ENCODE measurements around the gene TIMMDC1.

Gene TIMMDC1

DNA sequence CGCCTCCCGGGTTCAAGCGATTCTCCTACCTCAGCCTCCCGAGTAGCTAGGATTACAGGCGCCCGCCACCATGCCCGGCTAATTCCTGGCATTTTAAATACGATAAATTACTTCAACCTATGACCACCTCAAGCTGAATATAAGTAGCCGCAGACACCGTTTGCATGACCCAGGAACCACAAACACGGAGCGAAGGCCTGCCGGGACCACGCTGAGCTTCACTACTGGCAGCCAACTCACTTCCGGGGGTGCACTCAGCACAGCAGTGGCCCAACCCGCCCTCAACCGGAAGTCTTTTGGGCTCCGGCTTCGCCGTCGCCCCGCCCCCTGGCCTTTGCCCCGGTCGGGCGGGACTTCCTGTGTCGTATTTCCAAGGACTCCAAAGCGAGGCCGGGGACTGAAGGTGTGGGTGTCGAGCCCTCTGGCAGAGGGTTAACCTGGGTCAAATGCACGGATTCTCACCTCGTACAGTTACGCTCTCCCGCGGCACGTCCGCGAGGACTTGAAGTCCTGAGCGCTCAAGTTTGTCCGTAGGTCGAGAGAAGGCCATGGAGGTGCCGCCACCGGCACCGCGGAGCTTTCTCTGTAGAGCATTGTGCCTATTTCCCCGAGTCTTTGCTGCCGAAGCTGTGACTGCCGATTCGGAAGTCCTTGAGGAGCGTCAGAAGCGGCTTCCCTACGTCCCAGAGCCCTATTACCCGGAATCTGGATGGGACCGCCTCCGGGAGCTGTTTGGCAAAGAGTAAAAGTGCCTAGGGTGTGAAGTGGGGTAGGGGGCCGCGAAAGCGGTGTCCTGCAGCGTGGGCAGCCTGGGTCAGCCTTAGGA lies at the start of gene TIMMDC1:
Gene TIMMDC1 (plus strand): TSS at position 362 of the 826 bp plus-strand sequence. CDS start 187 bp downstream, at position 549.
- DNase-seq (ENCODE audit: low read depth) = peak; percentile 81

DNA sequence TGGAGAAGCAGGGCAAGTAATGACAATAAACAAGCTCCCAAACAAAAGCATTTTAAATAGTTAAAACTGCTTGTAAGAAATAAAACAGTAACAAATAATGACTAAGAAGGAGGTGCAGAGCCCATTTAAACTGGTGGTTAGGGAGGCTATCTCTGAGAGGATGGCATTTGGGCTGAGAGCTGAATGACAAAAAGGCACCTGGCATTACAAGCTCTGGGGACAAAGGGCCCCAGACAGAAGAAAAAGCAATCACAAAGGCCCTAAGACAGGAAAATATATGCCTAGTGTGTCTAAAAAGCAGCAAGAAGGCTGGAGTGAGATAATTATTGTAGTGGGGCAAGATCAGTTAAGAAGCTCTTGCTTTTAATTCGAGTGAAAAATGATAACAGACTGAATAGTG lies 44.5 kb upstream of the TIMMDC1 start:
- DNase-seq (ENCODE audit: low read depth) = no peak

DNA sequence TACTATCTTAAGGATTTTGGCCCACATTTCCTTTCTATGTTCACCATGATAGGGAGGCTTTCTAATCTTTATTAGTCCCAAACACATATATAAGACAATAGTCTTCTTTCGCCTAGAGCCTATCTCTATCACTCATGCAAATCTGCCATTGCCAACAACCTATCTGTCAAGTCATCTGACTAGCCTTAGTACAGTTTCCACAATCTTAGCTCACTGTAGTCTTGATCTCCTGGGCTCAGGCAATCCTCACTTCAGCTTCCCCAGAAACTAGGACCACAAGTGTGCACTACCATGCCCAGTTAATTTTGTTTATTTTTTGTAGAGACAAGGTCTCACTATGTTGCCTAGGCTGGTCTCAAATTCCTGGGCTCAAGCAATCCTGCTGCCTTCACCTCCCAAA lies 41.9 kb upstream of the TIMMDC1 start:
- no peak for DNase-seq (ENCODE audit: low read depth)

DNA sequence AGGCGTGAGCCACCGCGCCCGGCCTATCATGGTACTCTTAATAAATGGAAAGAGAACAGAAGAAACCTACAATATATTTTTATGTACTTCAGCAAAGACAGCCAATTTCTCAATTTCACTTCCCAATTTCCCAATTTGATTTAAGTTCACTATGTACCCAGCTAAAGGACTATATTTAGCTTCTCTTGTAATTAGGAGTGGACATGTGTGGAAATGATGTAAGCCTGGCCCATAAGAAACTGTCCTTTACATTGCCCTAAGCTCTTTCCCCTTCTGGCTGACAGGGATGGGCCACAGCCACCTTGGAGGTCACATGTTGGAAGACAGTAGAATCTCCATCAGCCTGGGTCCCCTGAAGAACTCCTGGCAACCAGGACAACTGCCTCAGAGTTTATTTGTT lies 41.1 kb upstream of the TIMMDC1 start:
- DNase-seq (ENCODE audit: low read depth) = no peak

DNA sequence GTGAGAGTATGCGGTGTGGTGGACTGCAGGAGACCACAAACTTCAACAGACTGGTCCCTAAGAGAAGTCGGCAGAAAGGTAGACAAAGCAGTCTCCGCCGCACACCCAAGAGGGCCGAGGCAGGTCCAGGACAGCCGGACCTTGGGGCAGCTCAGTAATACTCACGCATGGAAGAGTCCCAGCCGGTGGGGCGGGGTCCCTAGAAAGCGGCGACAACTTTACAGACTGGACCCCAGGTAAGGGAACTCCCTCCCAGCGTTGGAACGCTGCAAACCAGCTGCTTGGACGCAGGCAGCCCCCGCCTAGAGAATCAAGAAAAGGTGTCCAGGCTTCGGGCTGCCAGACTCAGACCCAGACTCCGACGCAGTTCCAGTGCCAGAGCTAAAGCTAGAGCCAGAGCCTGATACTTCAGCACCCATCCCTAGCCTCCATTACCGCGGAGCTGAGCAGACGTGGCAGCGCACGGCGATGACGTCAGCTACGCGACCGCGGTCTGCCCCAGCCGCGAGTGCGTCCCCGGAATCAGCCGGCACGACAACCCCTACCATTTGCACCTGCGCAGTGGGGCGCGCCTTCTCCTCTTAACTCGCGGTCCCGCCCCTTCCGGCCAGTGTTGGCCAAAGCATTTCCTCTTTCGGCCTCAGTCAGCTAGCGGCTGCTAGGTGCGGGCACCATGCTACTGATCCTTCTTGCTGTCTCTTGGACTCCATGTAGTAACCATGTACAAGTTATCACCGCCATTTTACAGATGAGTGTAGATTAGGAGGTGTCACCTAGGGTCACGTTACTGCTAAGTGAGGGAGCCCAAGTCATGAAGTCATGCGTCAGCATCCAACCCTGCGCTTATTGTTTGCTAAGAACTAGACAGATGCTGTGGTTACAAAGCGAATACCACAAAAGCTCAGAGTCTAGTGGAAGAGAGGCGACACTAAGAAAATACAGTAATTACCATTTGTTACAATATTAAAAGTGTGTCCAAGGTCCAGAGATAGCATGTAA lies 34.9 kb upstream of the TIMMDC1 start, which contains the start of gene TMEM39A:
Gene TMEM39A (minus strand): TSS at position 445 of the 999 bp plus-strand sequence. CDS start 1,541 bp downstream, outside the sequence.
- peak; percentile 94 for DNase-seq (ENCODE audit: low read depth)

- DNase-seq (ENCODE audit: low read depth) = no peak
These were observed 30.3 kb upstream of the TIMMDC1 start for GRCh38 chr3:119468041-119468440.

DNA sequence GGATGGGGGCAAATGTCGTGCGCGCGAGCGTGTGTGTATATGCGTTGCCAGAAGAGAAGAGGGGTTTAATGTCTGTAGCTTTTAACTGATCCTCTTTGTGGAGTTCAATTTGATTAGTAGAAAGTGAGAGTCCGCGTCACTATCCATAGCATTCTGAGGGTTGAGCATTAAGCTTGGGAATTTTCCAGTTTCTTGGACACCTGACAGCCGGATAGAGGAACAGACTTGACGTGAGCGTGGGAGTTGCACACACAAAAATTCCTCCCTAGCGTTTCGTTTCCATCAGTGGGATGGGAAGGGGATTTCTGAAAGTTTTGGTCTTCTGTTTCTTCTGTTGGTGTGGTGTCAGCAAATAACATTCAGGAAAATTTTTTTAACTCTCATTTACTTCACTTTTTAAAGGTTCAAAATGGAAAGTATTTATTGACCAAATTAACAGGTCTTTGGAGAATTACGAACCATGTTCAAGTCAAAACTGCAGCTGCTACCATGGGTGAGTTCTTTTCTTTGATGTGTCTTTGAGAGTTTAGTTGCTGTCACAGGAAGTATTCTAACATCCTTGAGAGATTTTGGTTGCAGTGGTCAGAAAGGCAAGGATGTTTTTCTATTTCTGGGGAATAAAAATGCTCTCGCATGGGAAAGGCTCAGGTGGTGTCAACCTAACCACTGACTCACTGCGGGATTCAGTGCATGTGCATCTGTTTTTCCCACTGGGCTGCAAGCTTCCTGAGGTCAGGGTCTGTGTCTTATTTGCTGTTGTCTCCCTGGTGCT lies 28.7 kb upstream of the TIMMDC1 start:
- DNase-seq (ENCODE audit: low read depth) = no peak

DNA sequence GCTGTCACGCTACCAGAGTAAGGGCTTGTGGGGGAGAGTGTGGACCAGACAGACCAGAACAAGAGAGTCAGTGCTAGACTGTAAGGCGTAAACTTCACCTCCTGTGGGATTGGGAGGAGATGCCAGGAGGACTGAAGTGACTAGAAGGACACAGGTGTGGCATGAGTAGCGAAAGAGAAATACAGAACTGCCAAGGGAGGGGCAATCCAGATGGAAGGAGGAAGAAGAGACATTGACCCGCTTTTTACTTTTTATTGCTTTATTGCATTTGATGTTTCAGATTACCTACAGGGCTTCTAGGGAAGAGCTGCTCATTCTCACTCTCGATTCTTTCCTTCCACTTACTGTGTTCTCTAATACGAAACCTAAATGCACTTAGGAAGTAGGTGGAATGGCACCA lies 27.5 kb upstream of the TIMMDC1 start:
- no peak for DNase-seq (ENCODE audit: low read depth)

- no peak for DNase-seq (ENCODE audit: low read depth)
These were observed 17.3 kb upstream of the TIMMDC1 start for GRCh38 chr3:119481079-119481478.

DNA sequence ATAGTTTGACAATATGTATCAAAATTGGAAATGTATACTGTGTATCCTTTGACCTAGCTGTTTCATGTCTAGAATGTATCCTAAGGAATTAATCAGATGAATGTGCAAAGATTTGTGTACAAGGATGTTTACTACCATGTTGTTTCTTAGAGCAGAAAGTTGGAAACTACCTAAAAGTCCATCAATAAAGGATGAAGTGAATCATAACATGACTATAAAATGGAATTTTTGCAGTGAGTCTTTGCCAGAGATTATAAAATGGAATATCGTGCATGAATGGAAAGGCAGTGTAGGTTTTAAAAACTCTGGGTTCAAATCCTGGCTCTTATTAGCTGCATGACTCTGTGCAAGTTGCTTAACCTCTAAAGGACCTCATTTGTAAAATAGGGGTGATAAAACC lies 15.2 kb upstream of the TIMMDC1 start:
- DNase-seq (ENCODE audit: low read depth) = no peak

DNA sequence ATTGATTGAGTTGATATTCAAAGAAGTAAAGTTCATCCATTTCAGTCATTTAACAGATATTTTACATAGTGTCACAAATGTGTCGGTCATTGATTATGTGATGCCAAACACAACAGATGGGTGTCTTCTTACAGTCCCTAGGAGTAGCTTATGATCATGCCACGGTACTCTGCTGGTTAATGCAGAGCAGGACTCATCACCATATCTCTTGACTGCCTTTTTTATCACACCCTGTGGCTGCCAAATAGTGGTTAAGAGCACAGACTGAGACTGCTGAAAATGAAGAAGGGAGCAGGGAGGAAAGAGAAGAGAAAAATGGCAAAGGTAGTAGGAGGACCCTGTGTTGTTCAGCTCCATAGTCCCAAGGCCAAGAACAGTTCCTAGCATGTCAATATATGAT lies 12.8 kb upstream of the TIMMDC1 start:
- DNase-seq (ENCODE audit: low read depth) = no peak

DNA sequence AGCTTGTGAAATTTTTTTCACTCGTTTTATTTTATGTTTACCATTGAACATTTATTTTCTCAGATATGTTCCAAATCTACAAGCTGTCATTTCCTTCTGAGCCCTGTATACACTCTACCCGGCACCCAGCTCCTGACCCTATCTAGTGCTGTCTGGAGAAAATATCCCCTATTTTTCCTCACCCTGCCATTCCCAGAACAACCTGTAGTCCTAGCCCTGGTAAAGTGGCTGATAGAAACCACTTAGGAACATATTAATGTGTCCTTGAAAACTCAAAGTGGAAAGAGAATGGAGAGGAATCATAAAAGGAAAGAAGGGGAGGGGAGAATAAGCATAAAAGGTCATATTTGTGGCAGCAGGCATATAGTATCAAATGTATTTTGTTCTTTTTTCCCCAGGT lies 8.2 kb upstream of the TIMMDC1 start:
- DNase-seq (ENCODE audit: low read depth) = no peak

- DNase-seq (ENCODE audit: low read depth) = no peak
These were observed 6.2 kb upstream of the TIMMDC1 start for GRCh38 chr3:119492128-119492527.

DNA sequence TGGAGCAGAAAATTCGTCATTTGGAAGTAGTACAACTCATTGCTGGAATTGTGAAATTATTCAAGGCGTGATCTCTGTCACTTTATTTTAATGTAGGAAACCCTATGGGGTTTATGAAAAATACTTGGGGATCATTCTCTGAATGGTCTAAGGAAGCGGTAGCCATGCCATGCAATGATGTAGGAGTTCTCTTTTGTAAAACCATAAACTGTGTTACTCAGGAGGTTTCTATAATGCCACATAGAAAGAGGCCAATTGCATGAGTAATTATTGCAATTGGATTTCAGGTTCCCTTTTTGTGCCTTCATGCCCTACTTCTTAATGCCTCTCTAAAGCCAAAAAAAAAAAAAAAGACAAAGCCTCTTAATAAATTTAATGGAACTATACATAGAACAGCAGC lies 5.5 kb upstream of the TIMMDC1 start:
- DNase-seq (ENCODE audit: low read depth) = no peak

GRCh38 chr3:119494597-119494996 lies 3.8 kb upstream of the TIMMDC1 start:
- DNase-seq (ENCODE audit: low read depth) = no peak

DNA sequence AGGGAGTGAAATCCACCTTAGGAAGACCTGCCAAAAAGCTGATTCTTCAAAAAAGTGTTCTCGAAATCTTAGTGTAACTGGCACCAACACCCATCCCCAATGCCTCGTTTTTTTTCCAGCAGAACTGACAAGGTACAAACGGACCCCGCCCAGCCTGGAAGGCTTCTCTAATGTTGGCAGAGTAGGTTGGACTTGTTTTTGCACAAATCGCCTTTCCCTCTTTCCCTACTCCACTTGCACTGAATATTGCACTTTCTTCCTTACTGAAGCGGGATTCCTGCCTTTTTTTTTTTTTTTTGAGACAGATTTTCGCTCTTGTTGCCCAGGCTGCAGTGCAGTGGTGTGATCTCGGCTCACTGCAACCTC lies 544 bp upstream of the TIMMDC1 start:
- no peak for DNase-seq (ENCODE audit: low read depth)

GRCh38 chr3:119500265-119500664 lies 1.9 kb downstream of the TIMMDC1 start:
- no peak for DNase-seq (ENCODE audit: low read depth)

GRCh38 chr3:119500901-119501300 lies 2.6 kb downstream of the TIMMDC1 start:
- no peak for DNase-seq (ENCODE audit: low read depth)

DNA sequence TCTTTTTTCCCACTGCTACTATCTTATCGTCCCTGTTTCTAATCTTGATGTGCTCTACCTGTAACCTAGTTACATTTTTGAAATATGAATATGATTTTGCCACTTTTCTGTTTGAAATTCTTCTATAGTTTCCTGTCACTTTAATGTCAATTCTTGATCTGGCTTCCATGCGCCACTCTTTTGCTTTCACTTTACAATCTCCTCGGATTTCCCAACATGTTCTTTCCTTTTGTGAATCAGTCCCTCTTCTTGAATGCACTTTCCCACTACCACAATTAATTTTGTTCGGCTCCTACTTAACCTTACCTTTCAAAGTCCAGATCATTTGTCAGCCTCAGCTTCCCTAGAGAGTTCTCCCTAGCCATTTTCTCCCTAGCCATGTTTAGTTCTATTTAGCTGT lies 8.3 kb downstream of the TIMMDC1 start:
- no peak for DNase-seq (ENCODE audit: low read depth)

DNA sequence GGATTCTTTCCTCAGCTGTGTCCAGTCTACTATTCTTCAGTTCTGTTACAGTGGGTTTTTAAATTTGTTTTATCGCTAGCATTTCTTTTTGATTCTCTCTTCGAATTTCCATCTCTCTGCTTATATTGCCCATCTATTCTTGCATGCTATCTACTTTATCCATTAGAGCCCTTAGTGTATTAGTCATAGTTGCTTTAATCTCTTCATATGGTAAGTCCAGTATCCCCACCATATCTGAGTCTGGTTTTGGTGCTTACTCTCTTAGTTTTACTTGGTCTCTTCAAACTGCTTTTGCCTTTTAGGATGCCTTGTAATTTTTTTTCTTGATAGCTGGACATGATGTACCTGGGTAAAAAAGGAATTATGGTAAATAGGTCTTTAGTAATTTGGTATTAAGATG lies 9.1 kb downstream of the TIMMDC1 start:
- no peak for DNase-seq (ENCODE audit: low read depth)

GRCh38 chr3:119508172-119508845 lies 10.0 kb downstream of the TIMMDC1 start:
- DNase-seq (ENCODE audit: low read depth) = no peak
